ENCODE measurements around the gene FGF21. TPM values are rescaled to one million over a fixed set of nuclear protein-coding genes. Genes with fewer than 3 reads are reported as not detected.

FGF21 gene
- total and polyA plus RNA-seq, 4 experiments from 2014 or later: not detected

DNA sequence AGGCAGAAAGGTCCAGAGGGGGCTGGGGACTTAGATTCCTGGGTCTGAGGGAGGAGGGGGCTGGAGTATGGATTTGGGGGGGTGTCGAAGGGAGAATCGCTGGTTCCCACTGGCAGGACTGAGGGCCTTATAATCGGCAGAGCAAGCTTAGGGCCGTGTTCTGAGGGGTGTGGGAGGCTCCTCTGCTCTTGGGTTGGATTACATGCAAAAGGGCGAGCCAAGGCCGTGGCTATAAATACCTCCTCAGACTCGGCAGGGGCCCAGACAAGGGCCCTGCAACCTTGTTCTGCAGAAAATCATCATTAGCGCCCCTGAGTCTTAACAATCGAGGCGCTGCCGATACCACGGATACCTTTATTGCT is 35.1 kb upstream of the FGF21 start:
- peaks cover 0 to 4% (median 4%) of the 10 kb centered on the region in 8 donors for H3K9me3 Mint-ChIP-seq
- no peaks in the 10 kb centered on the region for H3K27me3 Mint-ChIP-seq
- H3K9me3 ChIP-seq (ENCODE audit: control insufficient read depth in 1 of 2, low read length in 2 of 2): no peaks in the 10 kb centered on the region
- no peak overlapping the region for H3K27ac ChIP-seq (ENCODE audit: low read depth, low read length)
- no peaks in the 10 kb centered on the region for H3K27me3 ChIP-seq (ENCODE audit: insufficient read depth, low read length)
- peaks cover 4 to 7% of the 10 kb centered on the region in 2 donors for H3K36me3 Mint-ChIP-seq
- peak overlapping the region; percentile 94 to 99 (median 98) for H3K4me3 Mint-ChIP-seq
- CTCF ChIA-PET (ENCODE audit: partially characterized antibody): interaction anchor here (1.4 to 1.9 kb wide), 3 partner anchors 75 to 273 kb away, joined by 3 to 5 read pairs (median 4); partner anchors contain the start of genes GYS1 and RUVBL2
- peaks cover 12 to 33% (median 20%) of the 10 kb centered on the region in 4 donors for H3K4me1 Mint-ChIP-seq
- intact Hi-C loops (cut with micrococcal nuclease): no loop called here
- H3K36me3 ChIP-seq (ENCODE audit: insufficient read depth, low read length): no peaks in the 10 kb centered on the region
- peak overlapping the region in 6 of 7 donors; percentile 94 to 100 (median 98) for H3K27ac Mint-ChIP-seq
- H3K4me1 ChIP-seq (ENCODE audit: insufficient read depth, low read length): peaks cover 16% of the 10 kb centered on the region
- POLR2A ChIA-PET (ENCODE audit: partially characterized antibody): interaction anchor here (0.8 to 1.9 kb wide), 13 partner anchors 8 to 1157 kb away, joined by 3 to 18 read pairs (median 4); partner anchors contain the start of genes AKT1S1, CA11, DBP and FTL
- peak overlapping the region in 1 of 2 donors; percentile 75 for H3K4me3 ChIP-seq (ENCODE audit: low read length in 2 of 2)
- DNase-seq: no peak

DNA sequence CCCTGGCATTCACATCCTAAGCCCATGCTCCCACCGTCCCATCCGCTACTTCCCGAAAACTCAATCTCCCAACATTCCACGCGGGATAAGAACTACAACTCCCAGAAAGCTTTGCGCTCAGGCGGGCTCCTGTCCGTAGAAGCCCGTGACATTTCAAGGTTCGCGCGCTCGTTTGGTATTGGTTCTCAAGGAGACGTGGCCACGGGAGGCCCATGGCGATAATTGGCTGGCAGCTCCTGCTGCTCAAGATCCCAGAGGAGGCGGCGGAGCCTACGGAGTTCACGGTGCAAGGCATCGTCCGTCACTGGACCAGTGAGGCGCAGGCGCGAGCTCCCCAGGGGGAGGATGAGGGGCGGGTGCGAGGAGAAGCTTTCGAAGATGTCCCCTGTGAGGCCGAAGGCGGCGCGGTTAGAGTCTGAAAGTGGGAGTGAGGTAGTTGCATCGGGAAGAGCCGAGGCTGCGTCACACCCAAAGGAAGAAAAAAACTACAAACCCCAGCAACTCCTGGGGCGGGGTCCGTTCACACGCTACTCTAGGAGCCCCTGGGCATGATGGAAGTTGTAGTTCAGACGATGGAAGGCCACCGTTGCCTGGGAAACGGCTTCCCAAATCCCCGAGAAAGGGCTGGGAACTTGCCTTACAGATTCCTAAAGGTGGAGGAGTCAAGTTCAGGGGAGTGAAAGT is 34.6 kb upstream of the FGF21 start:
- intact Hi-C loops (cut with micrococcal nuclease): loop anchor here (1.0 kb wide), 1 partner anchor 357 kb away; the partner anchor contains the start of gene TMEM143
- peak overlapping the region; percentile 94 to 99 (median 98) for H3K4me3 Mint-ChIP-seq

DNA sequence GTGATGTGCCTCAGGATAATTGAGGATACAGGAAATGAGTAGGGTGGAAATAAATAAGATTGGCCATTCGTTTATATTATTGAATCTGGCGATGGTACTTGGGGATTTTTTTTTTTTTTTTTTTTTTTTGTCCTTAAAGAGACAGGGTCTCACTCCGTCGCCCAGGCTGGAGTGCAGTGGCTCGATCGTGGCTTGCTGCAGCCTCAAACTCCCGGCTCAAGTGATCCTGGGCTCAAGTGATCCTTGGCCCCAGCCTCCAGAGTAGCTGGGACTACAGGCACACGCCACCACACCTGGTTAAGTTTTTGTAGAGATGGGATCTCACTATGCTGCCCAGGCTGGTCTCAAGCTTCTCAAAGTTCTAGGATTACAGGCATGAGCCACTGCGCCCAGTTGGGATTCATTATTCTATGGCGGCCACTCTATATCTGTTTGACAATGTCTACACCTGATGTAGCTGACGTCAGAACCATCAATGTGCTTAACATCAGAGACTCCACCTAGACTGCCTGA is 33.1 kb upstream of the FGF21 start:
- peaks cover 21 to 46% (median 32%) of the 10 kb centered on the region in 4 donors for H3K4me1 Mint-ChIP-seq
- H3K9me3 Mint-ChIP-seq: peaks cover 0 to 14% (median 10%) of the 10 kb centered on the region in 8 donors
- intact Hi-C loops (cut with micrococcal nuclease): no loop called here
- CTCF ChIA-PET (ENCODE audit: partially characterized antibody): interaction anchor here (0.7 to 1.9 kb wide), 3 partner anchors 17 to 364 kb away, joined by 3 to 5 read pairs (median 4); no protein-coding TSS in a partner anchor
- peak overlapping the region in 1 of 7 donors; percentile 80 for H3K27ac Mint-ChIP-seq
- POLR2A ChIA-PET (ENCODE audit: partially characterized antibody): interaction anchor here (1.7 to 1.9 kb wide), 2 partner anchors 91 to 272 kb away, joined by 4 read pairs; partner anchors contain the start of gene RUVBL2
- no peak overlapping the region for H3K4me3 ChIP-seq (ENCODE audit: low read length in 2 of 2)
- H3K27me3 Mint-ChIP-seq: no peaks in the 10 kb centered on the region
- DNase-seq: no peak
- no peak overlapping the region for H3K27ac ChIP-seq (ENCODE audit: low read depth, low read length)
- H3K9me3 ChIP-seq (ENCODE audit: control insufficient read depth in 1 of 2, low read length in 2 of 2): no peaks in the 10 kb centered on the region
- H3K27me3 ChIP-seq (ENCODE audit: insufficient read depth, low read length): no peaks in the 10 kb centered on the region
- H3K36me3 ChIP-seq (ENCODE audit: insufficient read depth, low read length): no peaks in the 10 kb centered on the region
- peaks cover 33% of the 10 kb centered on the region for H3K4me1 ChIP-seq (ENCODE audit: insufficient read depth, low read length)
- peaks cover 9 to 14% of the 10 kb centered on the region in 2 donors for H3K36me3 Mint-ChIP-seq
- H3K4me3 Mint-ChIP-seq: peak overlapping the region in 4 of 8 donors; percentile 7 to 36 (median 18)

More for the DNA sequence above, 34.6 kb upstream of the FGF21 start:
- Histone ChIP-seq H3K4me1 (ENCODE audit: insufficient read depth, low read length) (peaks cover 19% of the 10 kb centered on the region), H3K9me3 (ENCODE audit: control insufficient read depth in 1 of 2, low read length in 2 of 2) (no peaks in the 10 kb centered on the region), H3K27ac (ENCODE audit: low read depth, low read length) (peak overlapping the region; percentile 72), H3K4me3 (ENCODE audit: low read length in 2 of 2) (peak overlapping the region; percentile 50 to 75), H3K27me3 (ENCODE audit: insufficient read depth, low read length) (no peaks in the 10 kb centered on the region), H3K36me3 (ENCODE audit: insufficient read depth, low read length) (no peaks in the 10 kb centered on the region)
- peak; percentile 91 to 97 (median 92) for DNase-seq
- POLR2A ChIA-PET (ENCODE audit: partially characterized antibody): interaction anchor here (0.8 to 1.9 kb wide), 14 partner anchors 9 to 1156 kb away, joined by 3 to 18 read pairs (median 4); partner anchors contain the start of genes AKT1S1, CA11, DBP and FTL
- Mint-ChIP-seq H3K27me3 (no peaks in the 10 kb centered on the region), H3K9me3 (peaks cover 0 to 8% (median 6%) of the 10 kb centered on the region in 8 donors), H3K27ac (peak overlapping the region; percentile 94 to 100 (median 99)), H3K36me3 (peaks cover 7 to 8% of the 10 kb centered on the region in 2 donors), H3K4me1 (peaks cover 15 to 34% (median 25%) of the 10 kb centered on the region in 4 donors)
- CTCF ChIA-PET (ENCODE audit: partially characterized antibody): interaction anchor here (0.8 to 1.9 kb wide), 4 partner anchors 9 to 272 kb away, joined by 3 to 5 read pairs (median 4); partner anchors contain the start of genes GYS1 and RUVBL2

DNA sequence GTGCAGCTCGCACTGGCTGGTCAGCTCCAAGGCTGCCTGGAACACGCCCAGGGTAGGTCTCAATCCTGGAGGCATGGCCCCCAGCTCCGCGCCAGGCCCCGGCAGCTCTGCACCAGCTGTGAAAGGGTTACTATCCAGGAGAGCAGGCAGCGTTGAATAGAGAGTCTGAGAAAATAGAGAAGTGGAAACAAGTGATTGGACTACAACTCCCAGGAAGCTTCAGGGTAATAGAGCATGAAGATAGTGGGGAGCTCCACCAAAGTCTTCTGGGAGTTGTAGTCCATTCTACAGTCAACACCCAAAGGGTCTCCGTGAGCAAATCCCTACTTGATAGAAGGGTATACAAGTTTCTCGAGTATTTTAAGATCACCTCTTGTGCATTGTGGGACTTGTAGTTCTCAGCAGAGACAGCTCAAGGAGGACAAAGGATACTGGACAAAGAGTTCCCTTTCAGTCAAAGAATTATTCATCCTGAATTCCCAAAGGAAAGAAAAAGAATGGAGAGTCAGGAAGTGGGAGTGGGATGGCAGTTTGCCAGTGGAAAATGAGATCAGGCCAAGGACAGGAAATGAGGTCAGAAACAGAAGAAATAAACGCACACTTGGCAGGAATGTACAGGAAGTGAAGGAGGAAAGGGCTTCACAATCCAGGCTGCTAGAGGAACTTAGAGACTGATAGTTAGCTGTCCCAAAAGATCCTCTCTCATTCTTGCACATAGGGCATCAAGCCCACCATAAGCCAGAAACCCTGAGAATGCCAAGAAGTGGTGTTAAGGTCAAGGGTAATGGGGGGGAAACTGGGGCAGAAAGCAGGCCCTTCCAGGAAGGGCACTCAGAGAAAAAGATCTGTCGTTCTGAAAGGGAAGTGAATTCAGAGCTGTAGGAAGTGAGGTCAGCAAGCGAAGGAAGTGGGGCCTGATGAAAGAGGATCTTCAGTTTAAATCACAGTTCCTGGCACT is 30.2 kb upstream of the FGF21 start:
- Mint-ChIP-seq H3K4me3 (peak overlapping the region in 6 of 8 donors; percentile 25 to 81 (median 67)), H3K4me1 (peaks cover 22 to 47% (median 30%) of the 10 kb centered on the region in 4 donors), H3K36me3 (peaks cover 9 to 17% of the 10 kb centered on the region in 2 donors), H3K9me3 (peaks cover 0 to 14% (median 11%) of the 10 kb centered on the region in 8 donors), H3K27ac (peak overlapping the region; percentile 91 to 95 (median 92)), H3K27me3 (no peaks in the 10 kb centered on the region)
- Histone ChIP-seq H3K4me1 (ENCODE audit: insufficient read depth, low read length) (peaks cover 33% of the 10 kb centered on the region), H3K4me3 (ENCODE audit: low read length in 2 of 2) (no peak overlapping the region), H3K27me3 (ENCODE audit: insufficient read depth, low read length) (no peaks in the 10 kb centered on the region), H3K9me3 (ENCODE audit: control insufficient read depth in 1 of 2, low read length in 2 of 2) (no peaks in the 10 kb centered on the region), H3K36me3 (ENCODE audit: insufficient read depth, low read length) (no peaks in the 10 kb centered on the region), H3K27ac (ENCODE audit: low read depth, low read length) (peak overlapping the region; percentile 20)
- ChIA-PET POLR2A (ENCODE audit: partially characterized antibody) (interaction anchor here (0.6 to 5.5 kb wide), 10 partner anchors 9 to 268 kb away, joined by 3 to 37 read pairs (median 4); partner anchors contain the start of genes CA11, DBP and RUVBL2), CTCF (ENCODE audit: partially characterized antibody) (interaction anchor here (0.8 to 2.3 kb wide), 7 partner anchors 10 to 268 kb away, joined by 3 to 12 read pairs (median 5); partner anchors contain the start of genes CA11, GYS1 and RUVBL2)
- intact Hi-C loops (cut with micrococcal nuclease): loop anchor here (1.0 kb wide), 1 partner anchor 11 kb away; no protein-coding TSS in a partner anchor
- peak; percentile 63 to 68 (median 65) for DNase-seq

GRCh38 chr19:48726556-48726955 is 28.8 kb upstream of the FGF21 start:
- Histone ChIP-seq H3K4me3 (ENCODE audit: low read length in 2 of 2) (peak overlapping the region in 1 of 2 donors; percentile 10), H3K9me3 (ENCODE audit: control insufficient read depth in 1 of 2, low read length in 2 of 2) (no peaks in the 10 kb centered on the region), H3K36me3 (ENCODE audit: insufficient read depth, low read length) (no peaks in the 10 kb centered on the region), H3K4me1 (ENCODE audit: insufficient read depth, low read length) (peaks cover 27% of the 10 kb centered on the region), H3K27me3 (ENCODE audit: insufficient read depth, low read length) (no peaks in the 10 kb centered on the region), H3K27ac (ENCODE audit: low read depth, low read length) (no peak overlapping the region)
- Mint-ChIP-seq H3K4me3 (peak overlapping the region; percentile 4 to 45 (median 31)), H3K27me3 (no peaks in the 10 kb centered on the region), H3K9me3 (peaks cover 0 to 14% (median 11%) of the 10 kb centered on the region in 8 donors), H3K4me1 (peaks cover 15 to 33% (median 21%) of the 10 kb centered on the region in 4 donors), H3K27ac (peak overlapping the region; percentile 69 to 96 (median 94)), H3K36me3 (peaks cover 6 to 17% of the 10 kb centered on the region in 2 donors)
- peak; percentile 39 to 73 (median 68) for DNase-seq
- intact Hi-C loops (cut with micrococcal nuclease): no loop called here
- ChIA-PET POLR2A (ENCODE audit: partially characterized antibody) (interaction anchor here (1.0 to 5.5 kb wide), 6 partner anchors 10 to 267 kb away, joined by 3 to 37 read pairs (median 6); partner anchors contain the start of genes DBP, GYS1 and RUVBL2), CTCF (ENCODE audit: partially characterized antibody) (interaction anchor here (2.4 kb wide), 1 partner anchor 12 kb away, joined by 12 read pairs; no protein-coding TSS in a partner anchor)
